ENCODE data around the gene CAMTA1.
"Not testable (repeated sequence)": the region's sequence is repeated elsewhere in the genome, so short reads cannot be mapped to it uniquely, and the experiment has no call there.

CAMTA1 gene

DNA sequence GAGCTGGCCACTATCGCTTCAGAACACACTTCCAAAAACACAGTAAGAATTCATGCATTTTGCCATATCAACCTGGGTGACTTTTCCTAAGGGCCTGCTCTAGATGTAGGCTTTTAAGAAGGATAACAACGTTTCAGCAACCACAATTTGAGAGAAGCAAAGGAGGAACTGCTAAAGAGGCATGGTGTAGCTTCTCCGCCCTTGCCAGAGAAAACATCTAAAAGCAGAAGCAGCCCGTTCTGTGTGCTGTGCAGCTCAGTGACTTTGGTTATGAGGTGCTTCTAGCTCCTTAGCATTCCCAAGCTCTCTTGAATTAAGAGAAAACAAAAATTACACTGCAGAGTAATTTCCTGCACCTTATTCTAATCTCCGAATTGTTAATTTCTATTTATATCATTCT lies 1001.5 kb downstream of the CAMTA1 start:
- DNase-seq, result no peak

DNA sequence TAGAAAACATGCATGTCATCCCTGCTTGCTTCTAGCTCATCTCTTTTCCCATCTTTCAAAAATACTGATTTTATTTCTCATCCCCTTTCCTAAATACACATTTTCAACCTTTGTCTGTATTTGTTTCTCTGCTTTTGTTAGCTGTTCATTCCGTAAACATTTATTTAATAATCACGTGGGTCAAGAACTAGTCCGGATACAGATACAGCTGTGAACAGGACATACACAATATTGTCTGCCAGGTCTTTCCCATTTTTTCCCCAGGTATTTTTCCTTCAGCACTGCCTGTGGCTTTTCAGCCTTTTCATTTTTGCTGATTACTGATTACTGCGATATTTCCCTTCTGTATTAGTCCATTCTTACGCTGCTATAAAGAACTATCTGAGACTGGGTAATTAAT lies 1004.6 kb downstream of the CAMTA1 start:
- no peak for DNase-seq

DNA sequence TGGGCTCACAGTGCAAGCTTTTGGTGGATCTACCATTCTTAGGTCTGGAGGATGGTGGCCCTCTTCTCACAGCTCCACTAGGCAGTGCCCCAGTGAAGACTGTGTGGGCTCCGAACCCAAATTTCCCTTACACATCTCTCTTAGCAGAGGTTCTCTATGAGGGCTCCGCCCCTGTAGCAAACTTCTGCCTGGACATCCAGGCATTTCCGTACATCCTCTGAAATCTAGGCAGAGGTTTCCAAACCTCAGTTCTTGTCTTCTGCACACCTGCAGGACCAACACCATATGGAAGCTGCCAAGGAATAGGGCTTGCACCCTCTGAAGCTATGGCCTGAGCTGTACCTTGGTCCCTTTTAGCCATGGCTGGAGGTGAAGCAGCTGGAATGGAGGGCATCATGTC lies 1005.8 kb downstream of the CAMTA1 start:
- DNase-seq, result not testable (repeated sequence)

DNA sequence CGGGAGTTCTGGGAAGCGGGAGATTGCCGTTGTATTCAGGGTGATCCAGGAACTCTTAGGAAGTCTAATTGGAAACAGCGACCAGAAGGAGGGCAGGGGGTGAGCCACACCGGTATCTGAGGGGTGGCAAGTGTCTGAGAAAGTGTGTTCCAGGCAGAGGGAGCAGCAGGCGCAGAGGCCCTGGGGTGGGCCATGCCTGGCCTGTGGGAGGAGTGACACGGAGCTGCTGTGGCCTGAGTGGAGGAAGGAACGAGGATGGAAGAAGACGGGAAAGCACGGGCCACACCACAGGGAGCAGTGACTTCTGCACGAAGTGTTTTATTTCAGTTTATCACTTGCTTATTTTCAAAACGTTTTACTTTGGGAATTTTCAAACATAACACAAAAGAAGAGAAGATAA lies 1010.2 kb downstream of the CAMTA1 start:
- DNase-seq, result no peak

DNA sequence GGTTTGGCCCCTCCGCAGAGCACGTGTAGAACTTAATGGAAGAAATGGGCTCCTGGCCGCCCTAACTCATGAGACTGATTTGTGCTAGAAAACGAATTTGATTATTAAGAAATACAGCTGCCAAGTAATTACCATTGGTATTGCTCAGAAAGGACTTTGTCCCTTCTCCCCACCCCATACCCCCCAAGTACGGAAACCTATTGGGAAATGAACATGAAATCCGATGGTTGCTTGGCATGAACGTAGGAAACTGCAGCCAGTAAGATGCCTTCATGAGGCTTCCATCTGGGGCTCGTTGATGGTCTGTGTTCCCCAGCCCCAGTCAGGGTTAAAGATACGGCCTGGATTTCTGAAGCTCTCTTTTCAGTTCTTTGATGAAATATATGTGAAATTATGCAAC lies 1020.2 kb downstream of the CAMTA1 start:
- no peak for DNase-seq

DNA sequence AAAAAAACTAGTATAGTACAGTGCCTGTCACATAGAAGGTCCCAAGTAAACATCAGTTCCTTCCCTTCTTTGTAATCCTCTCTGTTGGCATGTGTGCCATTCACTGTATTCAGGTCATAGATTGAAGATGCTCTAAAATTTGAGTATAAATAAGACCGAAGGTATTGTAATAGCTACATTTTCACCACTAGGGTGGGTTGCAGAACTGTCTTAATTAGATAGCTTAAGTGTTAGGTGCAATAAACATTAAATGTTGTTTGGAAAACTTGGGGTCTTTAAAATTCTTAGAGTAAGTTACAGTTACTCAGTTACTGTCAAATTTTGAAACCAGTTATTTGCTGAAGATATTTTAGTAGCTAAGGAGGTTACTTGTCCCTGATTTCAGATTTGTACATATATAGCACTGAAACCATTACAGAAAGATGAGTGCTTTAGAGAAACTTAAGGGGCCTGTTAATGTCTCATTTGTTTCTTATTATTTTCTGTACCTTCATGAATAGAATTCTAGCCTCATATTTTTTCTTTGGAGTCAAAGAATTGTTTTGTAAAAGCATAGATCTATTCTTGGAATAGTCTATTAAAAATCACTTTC lies 1023.1 kb downstream of the CAMTA1 start:
- DNase-seq, result no peak

DNA sequence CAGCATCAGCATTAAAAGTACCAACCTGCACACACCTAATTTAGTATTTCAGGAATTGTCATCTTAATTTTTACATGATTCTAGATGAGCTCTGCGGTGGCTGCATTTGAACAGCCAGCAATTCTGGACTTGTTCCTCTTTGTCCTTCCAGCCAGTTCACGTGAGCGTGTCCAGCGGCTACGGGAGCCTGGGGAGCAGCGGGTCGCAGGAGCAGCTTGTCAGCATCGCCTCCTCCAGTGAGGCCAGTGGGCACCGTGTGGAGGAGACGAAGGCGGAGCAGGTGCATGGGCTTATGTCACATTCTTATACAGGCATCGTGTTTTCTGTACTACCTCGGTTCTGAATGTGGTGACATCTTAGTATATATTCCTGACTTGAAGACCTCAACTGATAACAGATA lies 1024.5 kb downstream of the CAMTA1 start:
- no peak for DNase-seq

DNA sequence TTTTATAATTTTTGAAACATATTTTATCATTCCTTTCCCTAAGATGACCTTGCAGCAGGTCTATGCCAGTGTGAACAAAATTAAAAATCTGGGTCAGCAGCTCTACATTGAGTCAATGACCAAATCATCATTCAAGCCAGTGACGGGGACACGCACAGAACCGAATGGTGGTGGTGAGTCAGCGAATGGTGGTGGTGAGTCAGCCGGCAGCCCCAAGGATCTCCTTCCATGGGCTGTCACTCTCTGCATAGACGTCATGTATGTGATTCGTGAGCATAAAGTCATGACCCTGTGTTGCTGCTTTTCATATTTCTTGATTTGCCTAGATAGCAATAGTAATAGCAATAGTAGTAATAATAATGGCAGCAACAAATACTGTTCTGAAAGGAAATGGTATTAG lies 1025.1 kb downstream of the CAMTA1 start:
- no peak for DNase-seq

DNA sequence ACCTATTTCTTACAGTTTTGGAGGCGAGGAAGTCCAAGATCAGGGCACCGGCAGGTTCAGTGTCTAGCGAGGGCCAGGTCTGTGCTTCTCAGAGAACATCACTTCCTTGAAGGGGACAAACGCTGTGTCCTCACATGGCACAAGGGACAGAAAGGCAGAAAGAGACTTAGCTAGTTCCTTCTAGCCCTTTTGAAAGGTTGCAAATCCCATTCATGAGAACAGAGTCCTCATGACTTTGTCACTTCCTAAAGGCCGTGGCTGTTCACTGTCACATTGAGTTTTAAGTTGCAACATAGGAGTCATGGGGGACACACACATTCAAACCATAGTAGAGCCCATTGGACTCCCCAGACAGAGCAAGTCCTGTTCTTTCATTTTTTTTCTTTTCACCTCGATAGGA lies 1026.2 kb downstream of the CAMTA1 start:
- DNase-seq, result no peak

DNA sequence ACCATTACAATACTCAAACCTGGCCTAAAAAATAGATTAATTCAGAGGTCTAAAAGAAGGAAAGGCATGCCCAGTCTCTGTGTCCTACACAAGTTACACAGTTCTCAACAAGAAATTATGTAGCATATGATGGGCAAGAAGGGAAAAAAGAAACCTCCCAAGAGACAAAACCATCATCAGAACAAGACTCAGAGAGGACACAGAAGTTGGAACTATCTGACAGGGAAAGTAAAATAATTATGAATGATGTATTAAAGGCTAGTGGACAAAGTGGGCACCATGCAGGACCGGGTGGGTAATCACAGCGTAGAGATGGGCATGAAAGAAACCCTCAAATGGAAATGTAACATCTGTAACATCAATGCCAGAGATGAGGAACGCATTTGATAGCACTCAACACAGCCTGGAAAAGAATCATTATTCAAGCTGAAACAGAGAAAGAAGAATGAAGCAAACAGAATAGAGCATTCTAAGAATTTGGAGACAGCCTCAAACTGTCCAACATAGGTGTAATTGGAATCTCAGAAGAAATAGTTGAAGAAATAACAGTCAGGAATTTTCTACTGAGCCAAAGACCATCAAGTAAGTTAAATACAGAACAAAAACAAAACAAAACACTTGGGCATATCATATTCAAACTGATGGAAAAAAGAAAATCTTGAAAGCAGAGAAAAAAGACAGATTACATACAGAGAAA lies 1028.6 kb downstream of the CAMTA1 start:
- no peak for DNase-seq

All from NCI-H1930 (cell line).